Thymus (tissue), 14 donors: ENCODE data around the gene RRN3. TPM values are rescaled to one million over a fixed set of nuclear protein-coding genes. Genes with fewer than 3 reads are reported as not detected.
"Not testable (repeated sequence)": the region's sequence is repeated elsewhere in the genome, so short reads cannot be mapped to it uniquely, and the experiment has no call there.

Experiments
- DNase-seq, 9 donors: peaks; one replicate each; pipeline ENCODE4 v3.0.0-alpha.2; 2013; ENCODE audit warnings: low spot score in 9 of 9, low read depth in 6 of 9, missing footprints in 1 of 9
- H3K27ac ChIP-seq, 2 donors: one replicate each; pipeline ENCODE4 v1.5.1; 2013; ENCODE audit warnings: control low read depth in 1 of 2, low read depth in 1 of 2, low read length in 1 of 2, mild to moderate bottlenecking in 1 of 2, moderate library complexity in 1 of 2
- H3K27me3 ChIP-seq, 2 donors: one replicate each; pipeline ENCODE4 v1.5.1; 2013; ENCODE audit warnings: low read length in 1 of 2; ENCODE audit not compliant: control insufficient read depth in 2 of 2, insufficient read depth in 1 of 2
- H3K36me3 ChIP-seq, 2 donors: one replicate each; pipeline ENCODE4 v1.5.1; 2013; ENCODE audit warnings: low read length in 1 of 2, mild to moderate bottlenecking in 1 of 2, moderate library complexity in 1 of 2; ENCODE audit not compliant: control insufficient read depth in 2 of 2, insufficient read depth in 2 of 2
- H3K4me1 ChIP-seq, 2 donors: one replicate each; pipeline ENCODE4 v1.5.1; 2013; ENCODE audit warnings: low read length in 2 of 2; ENCODE audit not compliant: control insufficient read depth in 2 of 2, insufficient read depth in 2 of 2
- H3K4me3 ChIP-seq, 2 donors: one replicate each; pipeline ENCODE4 v1.5.1; 2013; ENCODE audit warnings: low read length in 2 of 2, control low read depth in 1 of 2, mild to moderate bottlenecking in 1 of 2
- H3K9me3 ChIP-seq, 2 donors: one replicate each; pipeline ENCODE4 v1.5.1; 2013; ENCODE audit warnings: low read length in 1 of 2, mild to moderate bottlenecking in 1 of 2; ENCODE audit not compliant: control insufficient read depth in 2 of 2, insufficient read depth in 1 of 2
- WGBS: extraction: QIAGEN DNeasy Blood & Tissue Kit; methylation state at CpG from one replicate; pipeline ENCODE4 v1.1.7; 2013; 5-methylcytosine and 5-hydroxymethylcytosine counted together
- long read RNA-seq, 10 donors: transcript quantifications; one replicate each; lab custom pipeline, GENCODE V29; 2026
- polyA plus RNA-seq: library from polyadenylated mRNA; stranded (reverse); fragments of 200-250 nt; gene quantifications from one replicate; pipeline ENCODE4 v1.2.3, GENCODE V29; 2013
- total RNA-seq: library from RNA; stranded (reverse); fragments of 120-200 nt; gene quantifications from one replicate; pipeline ENCODE4 v1.2.4, GENCODE V29; 2013
- donor health status: healthy.

Gene RRN3, protein sequence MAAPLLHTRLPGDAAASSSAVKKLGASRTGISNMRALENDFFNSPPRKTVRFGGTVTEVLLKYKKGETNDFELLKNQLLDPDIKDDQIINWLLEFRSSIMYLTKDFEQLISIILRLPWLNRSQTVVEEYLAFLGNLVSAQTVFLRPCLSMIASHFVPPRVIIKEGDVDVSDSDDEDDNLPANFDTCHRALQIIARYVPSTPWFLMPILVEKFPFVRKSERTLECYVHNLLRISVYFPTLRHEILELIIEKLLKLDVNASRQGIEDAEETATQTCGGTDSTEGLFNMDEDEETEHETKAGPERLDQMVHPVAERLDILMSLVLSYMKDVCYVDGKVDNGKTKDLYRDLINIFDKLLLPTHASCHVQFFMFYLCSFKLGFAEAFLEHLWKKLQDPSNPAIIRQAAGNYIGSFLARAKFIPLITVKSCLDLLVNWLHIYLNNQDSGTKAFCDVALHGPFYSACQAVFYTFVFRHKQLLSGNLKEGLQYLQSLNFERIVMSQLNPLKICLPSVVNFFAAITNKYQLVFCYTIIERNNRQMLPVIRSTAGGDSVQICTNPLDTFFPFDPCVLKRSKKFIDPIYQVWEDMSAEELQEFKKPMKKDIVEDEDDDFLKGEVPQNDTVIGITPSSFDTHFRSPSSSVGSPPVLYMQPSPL
- total RNA-seq (38.5 TPM), polyA plus RNA-seq (23.9 TPM)
- long read RNA-seq, donor 1, result 0 reads
- long read RNA-seq, donor 2, result 0 reads
- long read RNA-seq, donor 3, transcript RRN3-201 (18 exons, 3,762 nt), result major isoform, 7 of 11 reads
- long read RNA-seq, donor 3, partial matches to known transcripts, result 0 of 11 reads
- long read RNA-seq, donor 3, other reads (novel, unspliced or antisense), result 0 of 11 reads
- long read RNA-seq, donor 4, partial matches to known transcripts, result 0 of 3 reads
- long read RNA-seq, donor 4, other reads (novel, unspliced or antisense), result 0 of 3 reads
- long read RNA-seq, donor 5, transcript RRN3-201 (18 exons, 3,762 nt), result major isoform, 12 of 37 reads
- long read RNA-seq, donor 5, partial matches to known transcripts, result 16 of 37 reads
- long read RNA-seq, donor 5, other reads (novel, unspliced or antisense), result 7 of 37 reads
- long read RNA-seq, donor 6, partial matches to known transcripts, result 0 of 13 reads
- long read RNA-seq, donor 6, other reads (novel, unspliced or antisense), result 6 of 13 reads
- long read RNA-seq, donor 7, transcript RRN3-201 (18 exons, 3,762 nt), result major isoform, 9 of 14 reads
- long read RNA-seq, donor 7, transcript RRN3-203 (17 exons, 2,198 nt), result minor isoform, 5 of 14 reads
- long read RNA-seq, donor 7, partial matches to known transcripts, result 0 of 14 reads
- long read RNA-seq, donor 7, other reads (novel, unspliced or antisense), result 0 of 14 reads
- long read RNA-seq, donor 8, partial matches to known transcripts, result 0 of 5 reads
- long read RNA-seq, donor 8, other reads (novel, unspliced or antisense), result 0 of 5 reads
- long read RNA-seq, donor 9, transcript RRN3-201 (18 exons, 3,762 nt), result major isoform, 6 of 6 reads
- long read RNA-seq, donor 9, partial matches to known transcripts, result 0 of 6 reads
- long read RNA-seq, donor 9, other reads (novel, unspliced or antisense), result 0 of 6 reads
- long read RNA-seq, donor 10, transcript RRN3-201 (18 exons, 3,762 nt), result major isoform, 7 of 10 reads
- long read RNA-seq, donor 10, partial matches to known transcripts, result 0 of 10 reads
- long read RNA-seq, donor 10, other reads (novel, unspliced or antisense), result 0 of 10 reads

DNA sequence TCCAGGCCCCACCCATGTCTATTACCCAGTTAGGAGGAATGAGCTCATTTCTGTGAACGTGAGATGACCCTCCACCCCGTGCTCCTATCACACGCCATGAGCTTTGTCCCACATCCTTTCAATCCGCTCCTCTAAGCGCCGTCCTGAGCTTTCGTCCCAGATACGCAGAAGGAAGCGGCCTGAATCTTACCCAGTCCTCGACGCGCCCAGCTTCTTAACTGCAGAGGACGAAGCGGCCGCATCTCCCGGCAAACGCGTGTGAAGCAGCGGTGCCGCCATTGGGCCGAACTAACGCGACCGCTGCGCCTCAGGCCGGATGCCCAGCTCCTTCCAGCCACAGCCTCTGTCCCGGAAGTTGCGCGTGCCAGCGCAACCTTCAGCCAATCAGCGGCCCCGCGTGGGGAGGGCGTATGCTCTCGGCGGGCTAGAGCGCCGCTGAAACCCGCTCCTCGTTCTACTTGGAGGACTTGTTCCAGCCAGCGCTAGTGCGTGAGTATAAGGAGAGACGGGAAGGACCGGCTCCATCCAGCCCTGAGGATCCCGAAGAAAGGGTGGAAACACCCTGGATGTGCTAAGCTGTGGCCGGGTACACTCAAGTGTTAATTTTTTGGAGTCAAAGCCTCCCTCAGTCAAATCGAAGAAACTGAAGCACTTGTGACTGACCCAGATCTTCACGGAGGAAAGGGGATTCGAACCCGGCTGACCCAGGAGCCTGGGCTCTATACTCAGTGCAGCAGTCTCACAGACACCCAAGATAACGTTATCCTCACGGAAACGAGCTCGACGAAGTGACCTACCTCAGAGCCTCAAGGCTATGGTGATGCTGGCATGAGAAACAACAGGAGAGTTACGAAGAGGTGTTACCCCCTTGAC lies at the start of gene RRN3:
Gene RRN3 (minus strand): TSS at position 318 of the 873 bp plus-strand sequence. CDS start 39 bp downstream, at position 279.
- H3K36me3 ChIP-seq, H3K27me3 ChIP-seq, H3K9me3 ChIP-seq: not testable (repeated sequence)
- 4% methylated on average over 56 of the region's 56 CpGs for WGBS
- H3K4me3 ChIP-seq, result peak within 1 kb of the TSS; percentile 55 to 77
- H3K27ac ChIP-seq, result peak within 1 kb of the TSS; percentile 58 to 87
- peaks cover 3 to 11% of the 10 kb centered on the region in 2 donors for H3K4me1 ChIP-seq
- DNase-seq, result peak; percentile 62 to 89 (median 71)

DNA sequence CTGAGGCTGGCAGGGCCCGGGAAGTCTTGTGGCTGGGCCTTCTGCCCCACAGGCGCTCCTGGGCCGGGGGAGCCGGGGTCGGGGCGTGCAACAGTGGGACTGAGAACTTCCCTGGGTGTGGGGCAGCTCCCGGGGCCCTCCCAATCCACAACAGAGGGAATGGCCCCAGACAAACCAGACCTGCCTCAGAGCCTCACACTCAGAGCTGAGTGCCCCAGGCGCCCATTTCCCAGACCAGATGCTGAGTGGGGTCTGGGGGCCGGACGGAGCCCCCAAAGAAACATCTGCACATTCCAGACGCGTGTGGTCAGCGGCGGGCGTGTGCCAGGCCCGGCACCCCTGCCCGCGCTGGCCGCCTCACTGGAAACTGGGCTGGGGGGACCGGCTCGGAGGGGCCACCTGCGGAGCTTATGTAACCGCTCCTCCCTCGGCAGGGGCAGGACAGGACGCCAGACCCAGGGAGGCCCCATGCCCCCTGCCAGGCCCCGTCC lies 49.6 kb upstream of the RRN3 start:
- not testable (repeated sequence) for H3K36me3 ChIP-seq, H3K27ac ChIP-seq, DNase-seq, H3K9me3 ChIP-seq, H3K4me3 ChIP-seq, H3K27me3 ChIP-seq
- WGBS, result 84% methylated on average over 26 of the region's 26 CpGs
- H3K4me1 ChIP-seq, result peaks cover 4 to 14% of the 10 kb centered on the region in 2 donors

DNA sequence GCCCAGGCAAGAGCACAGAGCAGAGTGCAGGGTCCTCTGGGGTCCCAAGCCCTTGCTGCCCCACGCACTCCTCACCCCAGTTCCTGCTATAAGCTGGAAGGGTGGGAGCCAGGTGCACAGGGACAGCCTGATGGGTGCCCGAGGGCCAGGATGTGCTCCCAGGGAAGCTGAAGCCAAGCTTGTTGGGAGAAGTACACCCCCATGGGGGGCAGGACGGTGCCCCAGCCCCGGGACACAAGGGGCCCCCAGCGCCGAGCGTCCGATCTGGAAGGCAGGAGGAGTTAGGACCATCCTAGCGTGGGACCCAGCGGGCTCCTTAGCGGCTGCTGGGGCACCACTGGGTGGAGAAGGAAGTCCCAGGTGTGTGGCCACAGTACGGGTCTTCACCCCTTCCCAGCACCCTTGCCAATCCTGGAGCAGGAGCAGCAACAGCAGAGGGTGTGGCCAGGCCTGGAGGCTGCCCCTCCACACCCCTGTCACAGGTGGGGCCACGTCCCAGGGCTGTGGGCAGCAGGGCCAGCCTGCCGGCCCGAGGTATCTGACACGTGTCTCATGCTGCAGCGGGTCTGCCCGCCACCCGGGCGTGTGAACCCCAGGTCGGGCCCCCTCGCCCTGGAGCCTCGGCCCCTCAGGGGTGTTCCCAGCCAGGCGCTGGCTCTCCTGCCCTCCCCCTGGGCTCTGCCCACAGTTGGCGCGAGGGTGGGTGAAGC lies 49.0 kb upstream of the RRN3 start:
- DNase-seq, H3K27ac ChIP-seq, H3K9me3 ChIP-seq, H3K36me3 ChIP-seq, H3K4me3 ChIP-seq, H3K27me3 ChIP-seq: not testable (repeated sequence)
- peaks cover 4 to 14% of the 10 kb centered on the region in 2 donors for H3K4me1 ChIP-seq
- WGBS, result 87% methylated on average over 24 of the region's 26 CpGs

DNA sequence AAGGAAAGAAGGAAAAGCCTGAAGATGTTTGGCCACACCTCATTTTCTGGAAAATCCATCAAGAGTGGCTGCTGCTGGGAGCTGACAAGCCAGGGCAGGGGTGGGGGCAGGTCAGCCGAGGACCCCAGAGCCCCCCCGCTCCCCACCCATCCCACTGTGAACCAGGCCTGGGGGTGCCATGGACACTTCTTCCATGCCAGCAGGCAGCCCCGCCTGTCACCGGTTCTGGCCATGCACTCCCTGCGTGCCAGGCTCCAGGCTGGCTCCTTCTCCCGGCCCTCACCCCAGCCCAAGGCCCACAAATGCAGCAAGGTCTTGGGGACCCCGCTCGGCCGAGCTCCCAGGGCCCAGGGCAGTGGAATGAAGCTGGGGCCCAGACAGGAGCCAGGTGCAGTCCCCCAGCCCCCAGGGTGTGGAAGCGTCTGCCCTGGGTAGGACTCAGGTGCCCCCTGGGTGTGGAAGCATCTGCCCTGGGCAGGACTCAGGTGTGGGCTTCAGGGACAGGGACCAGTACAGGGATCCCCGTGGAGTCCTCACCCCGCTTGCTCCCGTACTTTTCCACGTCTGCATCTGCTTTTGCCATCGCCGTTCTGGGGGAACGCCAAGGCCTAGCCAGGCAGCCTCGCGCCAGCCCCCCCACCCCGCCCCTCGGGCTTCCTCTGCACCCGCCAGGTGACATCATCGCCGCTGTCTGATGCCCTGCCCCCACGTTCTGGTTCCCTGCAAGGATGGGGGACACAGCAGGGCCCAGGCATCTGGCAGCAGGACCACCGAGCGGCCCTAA lies 48.2 kb upstream of the RRN3 start:
- H3K27me3 ChIP-seq, result not testable (repeated sequence)

DNA sequence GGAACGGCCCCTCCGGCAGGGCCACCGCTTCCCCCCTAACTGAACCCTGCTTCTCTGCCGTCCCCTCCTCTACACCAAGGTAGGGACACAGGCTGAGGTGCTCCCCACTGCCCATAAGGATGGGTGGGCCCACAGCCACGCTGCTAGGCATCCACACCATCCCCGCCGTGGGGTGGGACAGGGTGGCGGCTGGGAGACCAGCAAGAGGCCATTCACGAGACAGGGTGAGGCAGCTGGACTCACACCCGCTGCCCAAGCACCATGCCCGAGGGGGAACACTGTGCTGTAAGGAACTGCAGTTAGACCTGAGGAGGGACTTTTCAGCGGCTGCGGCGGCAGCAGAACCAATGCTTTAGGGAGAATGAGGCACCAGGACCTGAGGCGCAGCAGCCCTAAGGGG lies 47.5 kb upstream of the RRN3 start:
- no peak overlapping the region for H3K27ac ChIP-seq
- H3K4me1 ChIP-seq, result peaks cover 0 to 7% of the 10 kb centered on the region in 2 donors
- WGBS, result 96% methylated on average over 15 of the region's 15 CpGs

More for the DNA sequence above, 48.2 kb upstream of the RRN3 start:
- not testable (repeated sequence) for H3K27ac ChIP-seq, DNase-seq, H3K9me3 ChIP-seq, H3K4me1 ChIP-seq, H3K36me3 ChIP-seq, H3K4me3 ChIP-seq
- 91% methylated on average over 22 of the region's 27 CpGs for WGBS

DNA sequence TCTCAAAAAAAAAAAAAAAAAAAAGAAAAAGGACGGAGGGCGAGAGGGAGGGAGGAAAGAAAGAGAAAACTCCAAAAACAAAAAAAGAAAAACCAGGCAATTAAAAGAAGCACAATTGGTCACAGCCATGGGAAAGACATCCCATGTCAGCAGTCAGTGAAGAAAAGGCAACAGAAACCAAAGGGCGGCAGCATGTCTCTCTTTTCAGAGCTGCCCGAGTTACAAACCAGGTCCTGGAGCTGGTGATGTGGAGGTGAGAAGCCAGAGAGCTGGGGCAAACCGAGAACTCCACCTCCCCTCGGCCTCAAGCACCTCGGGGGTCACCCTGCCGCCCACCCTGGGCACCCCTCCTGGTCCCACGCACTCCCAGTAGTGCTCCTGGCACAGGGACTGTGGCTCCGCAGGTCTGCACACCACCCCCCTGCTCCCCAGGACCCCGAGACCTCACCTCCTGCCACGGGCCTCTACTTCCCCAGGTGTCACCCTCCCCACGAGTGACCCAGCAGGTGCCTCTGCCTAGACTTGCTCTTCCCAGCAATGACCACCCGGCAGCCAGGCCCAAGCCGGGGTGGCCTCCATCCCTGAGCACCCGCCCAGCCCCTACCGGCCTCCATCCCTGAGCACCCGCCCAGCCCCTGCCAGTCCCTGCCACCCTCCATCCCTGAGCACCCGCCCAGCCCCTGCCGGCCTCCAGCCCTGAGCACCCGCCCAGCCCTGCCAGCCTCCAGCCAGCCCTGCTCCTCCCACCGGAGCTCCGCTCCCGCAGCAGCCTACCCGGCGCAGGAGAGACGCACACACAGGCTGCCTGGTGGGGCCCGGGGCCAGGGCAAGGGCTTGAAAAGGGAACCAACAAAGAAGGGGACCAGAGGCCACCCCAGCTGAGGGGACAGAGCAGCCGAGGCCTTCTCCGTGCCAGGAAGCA lies 46.6 kb upstream of the RRN3 start:
- H3K36me3 ChIP-seq, H3K9me3 ChIP-seq, H3K27ac ChIP-seq, DNase-seq, H3K27me3 ChIP-seq, H3K4me3 ChIP-seq, H3K4me1 ChIP-seq: not testable (repeated sequence)
- 87% methylated on average over 30 of the region's 30 CpGs for WGBS

More for the DNA sequence above, 47.5 kb upstream of the RRN3 start:
- H3K9me3 ChIP-seq, result no peaks in the 10 kb centered on the region
- H3K27me3 ChIP-seq, result no peaks in the 10 kb centered on the region
- no peak for DNase-seq
- no peak overlapping the region for H3K4me3 ChIP-seq
- H3K36me3 ChIP-seq, result no peaks in the 10 kb centered on the region
